SK-N-SH (cell line): ENCODE data around the gene RNF167.

Experiments used
- POLR2AphosphoS5 ChIP-seq: IDR thresholded peaks from 2 replicates; pipeline ENCODE4 v1.6.1; 2012; ENCODE audit warnings: low read depth, low read length
- RCOR1 ChIP-seq: fragments of 150-350 bp; IDR thresholded peaks from 2 replicates; pipeline ENCODE4 v1.6.1; 2017; ENCODE audit warnings: antibody characterized with exemption, low read length
- REST ChIP-seq: IDR thresholded peaks from 2 replicates; pipeline ENCODE4 v1.6.1; 2012; ENCODE audit warnings: mild to moderate bottlenecking, low read depth, low read length, moderate library complexity
- RFX5 ChIP-seq: IDR thresholded peaks from 2 replicates; pipeline ENCODE4 v1.6.1; 2012; ENCODE audit warnings: mild to moderate bottlenecking, improper control_type of control experiment, low read length
- RXRA ChIP-seq: IDR thresholded peaks from 2 replicates; pipeline ENCODE4 v1.4.0; 2012; ENCODE audit warnings: low read depth, mild to moderate bottlenecking, borderline replicate concordance
- TAF1 ChIP-seq: IDR thresholded peaks from 2 replicates; pipeline ENCODE4 v1.6.1; 2012; ENCODE audit warnings: low read depth, mild to moderate bottlenecking, low read length, moderate library complexity, borderline replicate concordance
- USF2 ChIP-seq: fragments of 150-350 bp; IDR thresholded peaks from 2 replicates; pipeline ENCODE4 v1.6.1; 2017; ENCODE audit warnings: antibody characterized with exemption, low read length, low read depth, borderline replicate concordance
- TF ChIP-seq, protein P1 (sequence below): fragments of 200-600 bp; sonication (generic); IDR thresholded peaks from 2 replicates; pipeline ENCODE4 v1.6.1; 2017; ENCODE audit warnings: antibody characterized with exemption, mild to moderate bottlenecking, moderate library complexity
- TF ChIP-seq, protein P2 (sequence below): IDR thresholded peaks from 2 replicates; pipeline ENCODE4 v1.4.0; 2012; ENCODE audit warnings: low read depth

GRCh38 chr17:4972752-4973151, 32.7 kb downstream of the RNF167 start:
- TF ChIP-seq, protein P1, sequence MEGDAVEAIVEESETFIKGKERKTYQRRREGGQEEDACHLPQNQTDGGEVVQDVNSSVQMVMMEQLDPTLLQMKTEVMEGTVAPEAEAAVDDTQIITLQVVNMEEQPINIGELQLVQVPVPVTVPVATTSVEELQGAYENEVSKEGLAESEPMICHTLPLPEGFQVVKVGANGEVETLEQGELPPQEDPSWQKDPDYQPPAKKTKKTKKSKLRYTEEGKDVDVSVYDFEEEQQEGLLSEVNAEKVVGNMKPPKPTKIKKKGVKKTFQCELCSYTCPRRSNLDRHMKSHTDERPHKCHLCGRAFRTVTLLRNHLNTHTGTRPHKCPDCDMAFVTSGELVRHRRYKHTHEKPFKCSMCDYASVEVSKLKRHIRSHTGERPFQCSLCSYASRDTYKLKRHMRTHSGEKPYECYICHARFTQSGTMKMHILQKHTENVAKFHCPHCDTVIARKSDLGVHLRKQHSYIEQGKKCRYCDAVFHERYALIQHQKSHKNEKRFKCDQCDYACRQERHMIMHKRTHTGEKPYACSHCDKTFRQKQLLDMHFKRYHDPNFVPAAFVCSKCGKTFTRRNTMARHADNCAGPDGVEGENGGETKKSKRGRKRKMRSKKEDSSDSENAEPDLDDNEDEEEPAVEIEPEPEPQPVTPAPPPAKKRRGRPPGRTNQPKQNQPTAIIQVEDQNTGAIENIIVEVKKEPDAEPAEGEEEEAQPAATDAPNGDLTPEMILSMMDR, result no peak
- no peak for TF ChIP-seq TAF1
- no peak for TF ChIP-seq RFX5
- TF ChIP-seq POLR2AphosphoS5, result no peak
- no peak for TF ChIP-seq RXRA
- no peak for TF ChIP-seq USF2
- TF ChIP-seq RCOR1, result no peak
- TF ChIP-seq REST, result no peak
- TF ChIP-seq, protein P2, sequence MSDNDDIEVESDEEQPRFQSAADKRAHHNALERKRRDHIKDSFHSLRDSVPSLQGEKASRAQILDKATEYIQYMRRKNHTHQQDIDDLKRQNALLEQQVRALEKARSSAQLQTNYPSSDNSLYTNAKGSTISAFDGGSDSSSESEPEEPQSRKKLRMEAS, result no peak
